HT1080 (cell line): ENCODE results near the gene OR5K1. TPM values are rescaled to one million over a fixed set of nuclear protein-coding genes. Genes with fewer than 3 reads are reported as not detected.
A peak's percentile ranks its signal among the peaks of the same experiment; 100 is the strongest.

Experiments used
- DNase-seq: peaks from one replicate; pipeline ENCODE4 v3.0.0-alpha.2; 2015; ENCODE audit warnings: low read depth
- total RNA-seq: library from RNA; depleted of rRNA; stranded (reverse); fragments of >200 nt; shearing (Covaris generic); gene quantifications from 2 replicates; pipeline ENCODE4 v1.2.3, GENCODE V29; 2014; rRNA removed

OR5K1 gene
- total RNA-seq, 1 experiment from 2014 or later: not detected

DNA sequence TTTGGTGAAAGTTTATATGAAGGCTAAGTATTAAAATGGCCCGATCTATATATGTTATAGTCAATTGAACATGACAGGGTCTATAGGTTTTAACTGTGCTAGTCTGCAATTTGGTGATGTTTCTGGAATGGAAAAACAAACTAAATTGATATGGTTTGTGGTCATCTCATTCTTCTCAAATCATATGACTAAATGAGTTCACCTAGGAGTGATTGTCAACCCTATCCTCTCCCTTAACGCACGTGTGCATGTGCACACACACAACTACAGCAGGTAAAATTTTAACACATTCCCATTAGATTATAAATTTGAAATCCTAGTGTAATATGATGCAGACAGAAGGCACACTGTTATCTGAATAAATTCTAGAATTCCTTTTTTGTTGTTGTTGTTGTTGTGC is 50.7 kb downstream of the OR5K1 start:
- no peak for DNase-seq

DNA sequence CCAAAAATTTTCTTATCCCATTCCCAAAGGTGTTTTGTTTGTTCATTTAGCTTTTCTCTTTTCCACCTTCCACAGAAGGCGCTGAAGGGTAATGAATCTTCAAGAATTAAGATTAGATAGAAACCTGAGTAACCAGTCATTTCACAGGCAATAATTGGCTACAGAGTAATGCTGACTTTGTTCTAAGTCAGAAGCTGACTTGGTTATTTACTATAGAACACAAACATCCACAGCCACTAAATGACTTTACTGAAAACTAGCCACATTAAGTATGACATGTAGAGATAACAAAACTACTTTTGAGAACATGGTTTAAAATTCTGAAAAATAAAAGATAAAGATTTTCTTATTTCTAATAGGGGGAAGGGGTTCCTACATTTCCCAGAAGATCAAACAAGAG is 51.9 kb downstream of the OR5K1 start:
- DNase-seq: no peak

- no peak for DNase-seq
Observed at GRCh38 chr3:98518816-98519215, 55.8 kb downstream of the OR5K1 start.

- no peak for DNase-seq
Observed at GRCh38 chr3:98519351-98519750, 56.4 kb downstream of the OR5K1 start.

DNA sequence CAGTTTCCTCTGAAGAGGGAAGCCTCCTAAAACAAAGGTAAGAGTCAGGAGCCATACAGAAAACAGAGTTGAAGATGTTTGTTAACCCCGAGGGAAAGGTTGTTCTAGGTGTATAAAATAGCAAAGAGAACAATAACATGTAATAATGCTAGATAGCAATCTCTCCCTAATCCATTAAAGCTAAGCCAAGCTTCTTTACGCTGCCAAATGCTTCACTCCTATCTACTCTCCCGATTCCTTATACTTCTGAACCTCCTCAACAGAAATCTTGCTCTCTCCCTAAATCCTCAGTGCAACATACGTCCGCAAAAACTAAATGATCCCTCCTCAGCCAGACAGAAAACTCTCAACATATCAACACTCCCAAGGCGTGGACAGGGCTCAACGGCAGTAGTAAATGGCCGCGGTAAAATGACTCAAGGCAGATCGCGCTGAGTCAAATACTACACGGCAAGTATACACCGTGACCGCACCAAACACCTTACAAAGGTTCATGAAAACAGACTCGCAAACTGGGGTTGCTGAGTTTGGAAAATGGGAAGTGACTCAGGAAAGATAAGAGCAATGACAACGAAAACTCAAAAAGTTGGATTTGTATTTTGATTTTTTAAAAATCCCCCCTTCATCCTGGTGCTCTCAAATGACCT is 59.0 kb downstream of the OR5K1 start:
- DNase-seq: peak; percentile 72

Other genes with a start within 250 kb of the OR5K1 start
- gene OR5H6, start 199.0 kb upstream of the OR5K1 start, total RNA-seq: not detected in 2 replicates
- gene OR5H2, start 180.7 kb upstream of the OR5K1 start, total RNA-seq: not detected in 2 replicates
- not detected in 2 replicates for gene OR5K4, start 109.3 kb upstream of the OR5K1 start, total RNA-seq
- gene OR5K3, start 72.5 kb upstream of the OR5K1 start, total RNA-seq: not detected in 2 replicates
- not detected in 2 replicates for gene OR5K2, start 34.5 kb downstream of the OR5K1 start, total RNA-seq
- gene CLDND1, start 59.7 kb downstream of the OR5K1 start, total RNA-seq: 43.4 and 74.0 TPM in 2 replicates
- gene GPR15, start 68.8 kb downstream of the OR5K1 start, total RNA-seq: not detected in 2 replicates
- 35.4 and 50.0 TPM in 2 replicates for gene CPOX, start 130.4 kb downstream of the OR5K1 start, total RNA-seq